T47D (cell line): ENCODE results near the gene NCS1.

Source experiments
- DNase-seq, 2 experiments: peaks; one replicate each; pipeline versions ENCODE4 v3.0.0 to v3.0.0-alpha.2; 2011 to 2012; ENCODE audit warnings: low read depth in 1 of 2, low spot score in 1 of 2
- JUND ChIP-seq: IDR thresholded peaks from 2 replicates; pipeline ENCODE4 v1.6.1; 2012; ENCODE audit warnings: low read depth
- in situ Hi-C: cut with HindIII; loops from 2 replicates; pipeline ENCODE4 v1.10.0; 2016; ENCODE audit warnings: low sequenced_read_pairs, low pct_unique_long_range_greater_than_20kb

NCS1 gene

GRCh38 chr9:130185490-130186031 lies 13.4 kb downstream of the NCS1 start:
- in situ Hi-C loops, result no loop called here
- no peak for DNase-seq

GRCh38 chr9:130186051-130186450 lies 13.8 kb downstream of the NCS1 start:
- TF ChIP-seq JUND, result no peak
- in situ Hi-C loops, result no loop called here
- no peak for DNase-seq

More at GRCh38 chr9:130185490-130186031, 13.4 kb downstream of the NCS1 start:
- TF ChIP-seq JUND, result no peak

- peak; percentile 88 to 97 for DNase-seq
- TF ChIP-seq JUND, result no peak
- in situ Hi-C loops, result no loop called here
Measured at GRCh38 chr9:130186839-130187522, 14.8 kb downstream of the NCS1 start.

GRCh38 chr9:130187523-130187846 lies 15.3 kb downstream of the NCS1 start:
- no peak for TF ChIP-seq JUND
- DNase-seq, result no peak
- in situ Hi-C loops, result no loop called here

DNA sequence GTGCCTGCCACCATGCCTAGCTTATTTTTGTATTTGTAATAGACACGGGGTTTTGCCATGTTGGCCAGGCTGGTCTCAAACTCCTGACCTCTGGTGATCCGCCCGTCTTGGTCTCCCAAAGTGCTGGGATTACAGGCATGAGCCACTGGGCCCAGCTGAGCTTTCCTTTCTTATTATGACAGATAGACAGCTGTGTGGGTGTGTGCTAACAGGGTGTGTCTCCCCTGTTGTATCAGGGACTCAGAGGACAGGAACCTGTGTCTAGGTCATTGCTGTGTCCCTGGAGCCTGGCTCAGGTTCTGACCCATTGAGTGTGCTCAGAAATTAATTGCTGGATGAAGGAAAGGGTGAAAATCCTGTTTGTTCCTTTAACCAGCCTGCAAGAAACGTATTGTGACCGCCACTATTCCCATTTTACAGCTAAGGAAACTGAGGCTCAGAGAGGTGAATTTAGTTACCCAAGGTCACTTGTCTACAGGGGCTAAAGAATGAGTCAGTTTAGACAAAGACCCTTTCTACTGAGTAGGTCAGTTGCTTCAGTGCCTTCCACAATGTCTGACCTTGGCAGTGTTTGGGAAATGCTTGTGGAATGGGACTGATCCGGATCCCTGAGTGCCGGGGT lies 16.8 kb downstream of the NCS1 start:
- no peak for DNase-seq
- in situ Hi-C loops, result no loop called here
- no peak for TF ChIP-seq JUND

- in situ Hi-C loops, result no loop called here
- no peak for TF ChIP-seq JUND
- DNase-seq, result no peak
Measured at GRCh38 chr9:130189840-130190239, 17.6 kb downstream of the NCS1 start.

- TF ChIP-seq JUND, result no peak
- in situ Hi-C loops, result no loop called here
- DNase-seq, result no peak
Measured at GRCh38 chr9:130191068-130191748, 19.0 kb downstream of the NCS1 start.

DNA sequence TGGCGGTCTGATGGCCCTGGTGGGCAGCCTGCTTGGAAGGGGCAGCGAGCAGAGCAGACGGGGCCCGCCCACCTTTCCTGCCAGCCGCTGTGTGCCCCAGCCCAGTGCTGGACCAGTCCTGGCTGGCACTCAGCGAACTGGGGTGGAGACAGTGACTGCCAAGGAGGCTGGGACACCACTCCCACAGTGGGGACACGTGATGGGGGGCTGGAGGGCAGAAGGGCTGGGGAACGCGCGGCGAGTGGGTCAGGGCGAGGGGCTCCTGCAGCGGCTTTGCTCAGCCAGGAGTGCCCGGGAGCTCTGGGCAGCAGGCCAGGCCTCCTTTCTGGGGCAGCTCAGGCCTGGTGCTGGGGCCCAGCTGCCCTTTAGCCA lies 19.5 kb downstream of the NCS1 start:
- TF ChIP-seq JUND, result no peak
- DNase-seq, result no peak
- in situ Hi-C loops, result no loop called here

- no peak for DNase-seq
- in situ Hi-C loops, result no loop called here
- no peak for TF ChIP-seq JUND
Measured at GRCh38 chr9:130192382-130192999, 20.3 kb downstream of the NCS1 start.

- in situ Hi-C loops, result no loop called here
- no peak for TF ChIP-seq JUND
- no peak for DNase-seq
Measured at GRCh38 chr9:130193103-130193502, 20.9 kb downstream of the NCS1 start.

GRCh38 chr9:130193531-130194377 lies 21.6 kb downstream of the NCS1 start:
- DNase-seq, result no peak
- in situ Hi-C loops, result no loop called here
- TF ChIP-seq JUND, result no peak

DNA sequence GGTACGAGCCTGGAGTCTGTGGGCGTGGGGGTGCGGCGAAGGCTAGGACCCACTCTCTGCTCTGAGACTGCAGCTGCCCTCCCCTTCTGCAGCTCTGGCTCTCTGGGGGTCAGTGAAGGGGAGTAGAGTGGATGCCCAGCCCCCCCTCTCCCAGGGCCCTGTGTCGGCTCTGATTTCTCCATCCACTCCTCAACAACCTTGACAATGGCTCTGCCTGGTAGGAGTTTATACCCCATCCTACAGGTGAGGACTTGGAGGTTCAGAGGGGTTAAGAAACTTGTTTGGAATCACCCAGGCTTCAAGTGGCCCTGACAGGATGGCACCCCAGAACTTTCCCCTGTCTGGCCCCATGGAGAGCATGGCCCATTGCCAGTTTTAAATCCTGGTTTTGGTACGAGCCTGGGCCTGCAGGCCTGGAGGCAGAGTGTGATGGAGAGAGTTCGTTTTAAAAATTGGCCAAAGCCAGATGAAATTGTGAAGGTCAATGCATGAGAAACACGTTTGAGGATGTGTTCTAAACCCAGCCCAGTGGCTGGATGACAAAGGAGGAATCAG lies 22.3 kb downstream of the NCS1 start:
- in situ Hi-C loops, result no loop called here
- peak; percentile 29 to 48 for DNase-seq
- no peak for TF ChIP-seq JUND
